GM13976 (cell line): ENCODE results near the gene LRRC74A.
A peak's percentile ranks its signal among the peaks of the same experiment; 100 is the strongest.

Experiments used
- DNase-seq: peaks from one replicate; pipeline ENCODE4 v3.0.0; 2012; ENCODE audit warnings: low spot score
- CTCF ChIP-seq: IDR thresholded peaks from 2 replicates; pipeline ENCODE4 v1.5.1; 2012; ENCODE audit warnings: borderline replicate concordance, mild to moderate bottlenecking; ENCODE audit not compliant: insufficient read depth; ENCODE audit errors: extremely low read depth, missing control alignments, control extremely low read depth
- in situ Hi-C: fragments of 300-500 bp; cut with MboI; formaldehyde crosslinking; loops from one replicate; pipeline ENCODE4 v1.12.0; 2022; ENCODE audit warnings: low sequenced_read_pairs, mixed read lengths, inconsistent platforms; ENCODE audit not compliant: unreplicated experiment

The LRRC74A gene

GRCh38 chr14:76808990-76809389 is 17.2 kb upstream of the LRRC74A start:
- no peak for DNase-seq
- no peak for TF ChIP-seq CTCF
- in situ Hi-C loops = no loop called here

GRCh38 chr14:76810525-76810924 is 15.7 kb upstream of the LRRC74A start:
- in situ Hi-C loops = no loop called here
- TF ChIP-seq CTCF = no peak
- DNase-seq = no peak

GRCh38 chr14:76810953-76811400 is 15.2 kb upstream of the LRRC74A start:
- peak; percentile 37 for TF ChIP-seq CTCF
- in situ Hi-C loops = no loop called here
- peak; percentile 50 for DNase-seq

GRCh38 chr14:76811561-76811960 is 14.6 kb upstream of the LRRC74A start:
- no peak for DNase-seq
- no peak for TF ChIP-seq CTCF
- in situ Hi-C loops = no loop called here

- in situ Hi-C loops = no loop called here
- DNase-seq = peak; percentile 47
- TF ChIP-seq CTCF = no peak
Measured at GRCh38 chr14:76812093-76812421, 14.2 kb upstream of the LRRC74A start.

- DNase-seq = peak; percentile 94
- in situ Hi-C loops = no loop called here
- TF ChIP-seq CTCF = no peak
Measured at GRCh38 chr14:76812422-76813383, 13.5 kb upstream of the LRRC74A start, which contains the start of gene ANGEL1. ANGEL1 (minus strand) TSS chr14:76812882; CDS start chr14:76812827, 55 bp downstream.
